GM13977 (cell line): ENCODE results near the gene KHDRBS2.

Experiments used
- DNase-seq: peaks from one replicate; pipeline ENCODE4 v3.0.0; 2012; ENCODE audit warnings: low spot score
- in situ Hi-C: fragments of 300-500 bp; cut with MboI; formaldehyde crosslinking; loops from one replicate; pipeline ENCODE4 v1.12.0; 2022; ENCODE audit warnings: low sequenced_read_pairs, low pct_unique_long_range_greater_than_20kb, mixed read lengths, inconsistent platforms; ENCODE audit not compliant: unreplicated experiment
- TF ChIP-seq, protein P1 (sequence below): IDR thresholded peaks from 2 replicates; pipeline ENCODE4 v1.5.1; 2012; ENCODE audit warnings: mild to moderate bottlenecking, control low read depth; ENCODE audit not compliant: insufficient read depth; ENCODE audit errors: extremely low read depth, missing control alignments

Gene KHDRBS2

DNA sequence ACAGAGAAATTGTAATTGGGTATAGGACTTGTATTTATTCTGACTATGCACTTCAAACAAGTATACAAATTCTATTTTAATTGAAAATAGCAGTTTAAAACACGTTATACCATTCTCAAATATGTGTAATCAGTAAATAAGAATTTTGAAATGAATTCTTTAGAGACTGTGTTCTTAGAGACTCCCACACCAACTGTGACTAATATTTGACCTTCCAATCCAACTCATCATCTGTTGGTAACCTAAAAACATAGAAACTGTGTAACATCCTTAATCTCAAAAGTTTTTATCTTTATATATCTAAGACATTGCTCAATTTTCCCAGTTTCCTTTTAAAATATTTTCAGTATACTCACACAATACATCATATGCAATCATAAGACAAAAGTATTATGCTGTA, 83.9 kb downstream of the KHDRBS2 start:
- TF ChIP-seq, protein P1, sequence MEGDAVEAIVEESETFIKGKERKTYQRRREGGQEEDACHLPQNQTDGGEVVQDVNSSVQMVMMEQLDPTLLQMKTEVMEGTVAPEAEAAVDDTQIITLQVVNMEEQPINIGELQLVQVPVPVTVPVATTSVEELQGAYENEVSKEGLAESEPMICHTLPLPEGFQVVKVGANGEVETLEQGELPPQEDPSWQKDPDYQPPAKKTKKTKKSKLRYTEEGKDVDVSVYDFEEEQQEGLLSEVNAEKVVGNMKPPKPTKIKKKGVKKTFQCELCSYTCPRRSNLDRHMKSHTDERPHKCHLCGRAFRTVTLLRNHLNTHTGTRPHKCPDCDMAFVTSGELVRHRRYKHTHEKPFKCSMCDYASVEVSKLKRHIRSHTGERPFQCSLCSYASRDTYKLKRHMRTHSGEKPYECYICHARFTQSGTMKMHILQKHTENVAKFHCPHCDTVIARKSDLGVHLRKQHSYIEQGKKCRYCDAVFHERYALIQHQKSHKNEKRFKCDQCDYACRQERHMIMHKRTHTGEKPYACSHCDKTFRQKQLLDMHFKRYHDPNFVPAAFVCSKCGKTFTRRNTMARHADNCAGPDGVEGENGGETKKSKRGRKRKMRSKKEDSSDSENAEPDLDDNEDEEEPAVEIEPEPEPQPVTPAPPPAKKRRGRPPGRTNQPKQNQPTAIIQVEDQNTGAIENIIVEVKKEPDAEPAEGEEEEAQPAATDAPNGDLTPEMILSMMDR, result no peak
- DNase-seq, result no peak
- in situ Hi-C loops, result no loop called here

DNA sequence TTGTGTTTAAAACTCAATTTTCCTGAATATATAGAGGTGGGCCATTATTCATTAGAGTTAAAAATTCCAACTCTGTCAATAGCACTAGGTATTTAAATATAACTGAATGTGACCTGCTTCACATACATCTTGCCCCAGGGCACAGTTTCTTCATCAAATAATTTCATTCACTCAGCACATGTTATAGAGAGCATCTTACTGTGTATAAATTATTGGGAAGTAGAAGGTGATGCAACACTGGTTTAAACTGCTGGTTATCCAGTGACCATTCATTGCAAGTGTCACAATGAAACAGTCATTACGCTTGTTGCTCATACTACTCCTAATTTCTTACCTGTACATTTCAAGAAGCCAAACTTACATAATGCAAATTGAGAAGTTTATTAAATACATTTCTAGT, 93.4 kb downstream of the KHDRBS2 start:
- DNase-seq, result no peak
- TF ChIP-seq, protein P1, result no peak
- in situ Hi-C loops, result no loop called here

DNA sequence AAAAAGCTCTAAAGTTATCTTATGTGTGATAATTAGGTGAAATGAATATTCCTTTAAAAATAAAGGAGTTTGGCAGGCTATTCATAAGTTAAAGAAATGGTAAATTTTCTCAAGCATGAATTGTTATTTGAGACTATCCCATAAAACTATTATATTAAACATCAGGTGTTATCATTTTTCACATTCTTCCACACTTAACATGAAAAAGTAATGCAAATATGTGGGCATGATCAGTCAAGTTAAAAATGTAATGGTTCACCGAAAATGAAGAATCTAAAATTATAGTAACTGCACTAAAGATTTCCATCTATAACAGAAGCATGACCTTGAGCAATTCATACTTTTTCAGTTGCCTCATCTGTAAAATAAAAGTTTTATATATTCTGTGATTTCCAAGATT, 110.8 kb downstream of the KHDRBS2 start:
- no peak for DNase-seq
- in situ Hi-C loops, result no loop called here
- TF ChIP-seq, protein P1, result no peak

DNA sequence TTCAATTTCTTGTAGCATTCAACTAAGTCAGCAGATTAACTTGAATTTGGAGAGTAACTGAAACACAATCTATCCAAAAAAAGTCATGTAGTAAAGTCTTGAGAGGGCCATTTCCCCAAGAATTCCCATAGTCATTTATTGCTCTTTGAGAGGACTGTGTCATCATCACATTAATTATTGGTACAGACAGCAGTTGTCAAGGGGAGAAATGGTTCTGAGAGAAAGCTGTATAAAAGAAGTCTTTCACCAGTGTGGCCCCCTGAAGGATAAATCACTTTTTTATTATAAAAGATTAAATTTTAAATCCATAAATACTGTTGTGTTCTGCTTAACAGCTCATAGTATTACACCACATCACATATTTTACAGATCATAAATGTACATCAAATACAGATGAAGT, 111.5 kb downstream of the KHDRBS2 start:
- TF ChIP-seq, protein P1, result no peak
- DNase-seq, result no peak
- in situ Hi-C loops, result no loop called here

DNA sequence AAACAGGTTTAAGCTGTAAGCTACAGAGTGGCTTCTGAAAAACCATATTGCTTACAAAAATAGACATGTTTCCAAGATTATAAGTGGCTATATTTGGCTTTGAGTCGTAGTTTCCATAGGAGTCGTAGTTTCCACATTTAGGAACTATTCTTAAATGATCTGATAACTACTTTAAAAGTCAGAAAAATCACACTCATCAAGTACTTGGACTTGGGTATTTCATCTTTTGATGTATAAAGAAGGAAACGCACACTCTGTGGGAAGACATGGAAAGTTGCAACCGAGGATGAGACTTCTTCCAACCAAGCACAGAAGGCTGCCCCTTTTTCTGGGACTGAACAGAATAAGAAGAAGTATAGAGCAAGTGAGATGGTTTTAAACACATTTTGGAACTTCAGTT, 118.3 kb downstream of the KHDRBS2 start:
- in situ Hi-C loops, result no loop called here
- no peak for DNase-seq
- TF ChIP-seq, protein P1, result no peak

DNA sequence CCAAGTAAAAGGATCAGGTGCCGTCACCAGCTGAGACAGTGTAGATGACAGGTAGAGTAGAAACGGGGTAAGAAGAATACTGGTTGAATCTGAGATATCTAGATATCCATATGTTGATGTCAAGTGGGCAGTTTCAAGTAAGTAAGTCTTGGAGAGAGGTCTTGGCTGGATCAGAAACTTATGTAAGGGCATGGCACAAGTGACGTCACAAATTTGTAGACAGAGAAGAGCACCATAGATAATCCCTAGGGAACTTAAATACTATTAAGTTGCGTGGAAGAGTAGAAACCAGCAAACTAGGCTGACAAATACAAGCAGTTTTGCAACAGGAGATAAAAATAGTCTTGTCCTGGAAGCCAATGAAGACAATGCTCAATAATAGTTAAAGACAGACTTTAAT, 123.2 kb downstream of the KHDRBS2 start:
- TF ChIP-seq, protein P1, result no peak
- in situ Hi-C loops, result no loop called here
- DNase-seq, result no peak

DNA sequence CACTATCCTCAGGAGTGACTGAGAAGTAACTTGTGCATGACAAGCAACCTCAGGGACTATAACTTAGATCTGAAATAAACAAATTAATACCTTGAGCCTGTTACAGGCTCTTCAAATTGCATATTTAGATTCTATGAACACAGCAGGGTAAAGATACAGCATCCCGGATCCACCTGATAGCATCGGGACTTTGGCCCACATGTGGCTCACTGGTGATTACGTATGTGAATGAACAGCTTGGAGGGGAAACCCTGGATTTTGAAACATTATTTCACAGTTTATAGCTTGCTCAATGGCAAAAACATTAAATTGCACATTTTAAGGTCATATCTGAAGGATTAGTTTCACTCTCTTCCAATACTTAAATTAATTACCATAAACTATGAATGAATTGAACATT, 133.2 kb downstream of the KHDRBS2 start:
- DNase-seq, result no peak

More for the DNA sequence above, 133.2 kb downstream of the KHDRBS2 start:
- TF ChIP-seq, protein P1, result no peak
- in situ Hi-C loops, result no loop called here
